K562 (cell line): ENCODE measurements around the gene DOCK3. TPM values are rescaled to one million over a fixed set of nuclear protein-coding genes. Genes with fewer than 3 reads are reported as not detected.

Experiments
- BCOR ChIP-seq: fragments of 450-650 bp; IDR thresholded peaks from 2 replicates; pipeline ENCODE4 v1.6.1; 2016
- FIP1L1 ChIP-seq: fragments of 200-400 bp; formaldehyde crosslinking; IDR thresholded peaks from 2 replicates; pipeline ENCODE4 v1.6.1; 2018; ENCODE audit warnings: mild to moderate bottlenecking, low read depth, low read length; ENCODE audit not compliant: poor library complexity, severe bottlenecking
- HCFC1 ChIP-seq: IDR thresholded peaks from 2 replicates; pipeline ENCODE4 v1.6.1; 2012; ENCODE audit warnings: low read depth, low read length, improper control_type of control experiment
- HNRNPH1 ChIP-seq: fragments of 200-400 bp; formaldehyde crosslinking; optimal IDR thresholded peaks from 2 replicates; pipeline ENCODE3; 2017; ENCODE audit warnings: low read depth, mild to moderate bottlenecking, low read length, moderate library complexity
- HNRNPLL ChIP-seq: fragments of 200-400 bp; formaldehyde crosslinking; IDR thresholded peaks from 2 replicates; pipeline ENCODE4 v1.6.1; 2017; ENCODE audit warnings: low read length, low read depth, mild to moderate bottlenecking; ENCODE audit not compliant: poor library complexity, severe bottlenecking
- KDM4B ChIP-seq, 2 experiments: fragments of 450-650 bp in 1 of 2; sonication (generic) in 1 of 2; IDR thresholded peaks; 2 replicates each; pipeline ENCODE4 v1.6.1; 2016 to 2017; ENCODE audit warnings: borderline replicate concordance in 2 of 2, antibody characterized with exemption in 1 of 2, low read depth in 1 of 2, mild to moderate bottlenecking in 1 of 2
- MTA1 ChIP-seq: fragments of 450-650 bp; IDR thresholded peaks from 2 replicates; pipeline ENCODE4 v1.6.1; 2017; ENCODE audit warnings: borderline replicate concordance
- NR2C2 ChIP-seq, 2 experiments: fragments of 200-800 bp in 1 of 2; sonication (Bioruptor generic) in 1 of 2; sonication (generic) in 1 of 2; formaldehyde crosslinking in 1 of 2; IDR thresholded peaks; 2 replicates each; pipeline versions ENCODE4 v1.6.1 to v1.8.0; 2016 to 2022; ENCODE audit warnings: mild to moderate bottlenecking in 1 of 2, missing compliant biosample characterization in 1 of 2, missing genetic modification characterization in 1 of 2, missing genetic modification reagents in 1 of 2
- PCBP2 ChIP-seq: fragments of 200-400 bp; formaldehyde crosslinking; IDR thresholded peaks from 2 replicates; pipeline ENCODE4 v1.6.1; 2018; ENCODE audit warnings: low read length, low read depth, mild to moderate bottlenecking, moderate library complexity; ENCODE audit not compliant: poor library complexity, severe bottlenecking
- RBM14 ChIP-seq: fragments of 200-400 bp; formaldehyde crosslinking; IDR thresholded peaks from 2 replicates; pipeline ENCODE4 v1.6.1; 2018; ENCODE audit warnings: low read depth, mild to moderate bottlenecking, low read length, moderate library complexity, borderline replicate concordance; ENCODE audit not compliant: insufficient read depth
- TGIF2 ChIP-seq: sonication (generic); formaldehyde crosslinking; IDR thresholded peaks from 2 replicates; pipeline ENCODE4 v1.8.1; 2022; ENCODE audit warnings: mild to moderate bottlenecking, missing genetic modification reagents, moderate library complexity
- WHSC1 ChIP-seq: IDR thresholded peaks from one replicate; pipeline ENCODE4 v1.6.1; 2012; ENCODE audit warnings: low read length, control low read depth, inconsistent platforms
- polyA plus RNA-seq, 8 experiments: library from polyadenylated mRNA; depleted of rRNA in 4 of 8; stranded (reverse) in 5 of 8; unstranded in 3 of 8; fragments of >200 nt; fragmentation: Nextera tagmentation in 2 of 8; fragmentation: Illumina TruSeq in 1 of 8; extraction: Ambion mirVana in 2 of 8; extraction: Trizol in 1 of 8; gene quantifications; 2 replicates each; pipeline versions ENCODE4 v1.2.1 to v1.2.3, GENCODE V29; 2011 to 2014; ENCODE audit warnings: inconsistent platforms in 1 of 8, missing spikeins in 1 of 8
- total RNA-seq, 7 experiments: library from RNA; depleted of rRNA in 6 of 7; stranded (reverse); fragments of >200 nt in 6 of 7; fragmentation: Illumina TruSeq in 2 of 7; extraction: Trizol in 2 of 7; gene quantifications; 2 replicates each; pipeline versions ENCODE4 v1.2.1 to v1.2.3, GENCODE V29; 2011 to 2021; ENCODE audit warnings: low replicate concordance in 1 of 7
- TF ChIP-seq, protein P1 (sequence below), 2 experiments: fragments of 450-650 bp; formaldehyde crosslinking in 1 of 2; IDR thresholded peaks; 2 replicates each; pipeline versions ENCODE4 v1.4.0 to v1.6.1; 2014 to 2020; ENCODE audit warnings: mild to moderate bottlenecking in 2 of 2, borderline replicate concordance in 1 of 2, low read depth in 1 of 2
- TF ChIP-seq, protein P2 (sequence below): fragments of 250-450 bp; sonication (Bioruptor Pico); IDR thresholded peaks from 2 replicates; pipeline ENCODE4 v1.8.0; 2022; ENCODE audit warnings: inconsistent platforms, mild to moderate bottlenecking, moderate library complexity, borderline replicate concordance
- TF ChIP-seq, protein P3 (sequence below): fragments of 250-450 bp; sonication (Bioruptor Pico); IDR thresholded peaks from 2 replicates; pipeline ENCODE4 v1.5.1; 2021; ENCODE audit warnings: mild to moderate bottlenecking

DOCK3 gene
- total and polyA plus RNA-seq, 9 of the 15 experiments (the other 6 are each of a cell fraction or from before 2014, with no cell fraction given) = under 0.01 to 0.03 (median 0.01) TPM; not detected in 4

DNA sequence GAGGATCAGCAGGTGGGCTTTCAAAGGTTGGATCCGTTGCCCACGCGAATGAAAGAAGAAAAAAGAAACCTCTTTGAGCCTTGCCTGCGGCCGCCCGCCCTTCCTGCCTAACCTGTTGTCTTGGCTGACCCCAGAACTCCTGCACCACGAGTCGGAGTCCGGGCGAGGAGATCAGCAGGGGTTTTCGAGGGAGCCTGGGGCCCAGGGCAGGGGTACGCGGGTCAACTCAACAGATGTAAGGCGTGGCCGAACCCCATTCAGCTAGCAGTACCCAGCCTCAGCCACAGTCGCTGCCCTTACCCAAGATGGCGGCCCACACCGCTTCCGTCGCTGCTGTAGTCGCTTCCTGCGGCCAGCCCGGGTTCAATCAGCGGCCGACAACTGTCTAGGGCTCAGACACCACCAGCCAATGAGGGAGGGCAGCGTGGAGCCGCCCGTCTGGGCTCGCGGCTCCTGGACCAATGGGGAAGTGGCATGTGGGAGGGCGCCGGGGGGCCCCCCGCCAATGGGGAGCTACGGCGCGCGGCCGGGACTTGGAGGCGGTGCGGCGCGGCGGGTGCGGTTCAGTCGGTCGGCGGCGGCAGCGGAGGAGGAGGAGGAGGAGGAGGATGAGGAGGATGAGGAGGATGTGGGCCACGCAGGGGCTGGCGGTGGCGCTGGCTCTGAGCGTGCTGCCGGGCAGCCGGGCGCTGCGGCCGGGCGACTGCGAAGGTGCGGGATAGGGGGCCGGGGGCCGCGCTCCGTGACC lies 710.2 kb downstream of the DOCK3 start, which contains the start of gene MANF (continued):
- TF ChIP-seq, protein P1, sequence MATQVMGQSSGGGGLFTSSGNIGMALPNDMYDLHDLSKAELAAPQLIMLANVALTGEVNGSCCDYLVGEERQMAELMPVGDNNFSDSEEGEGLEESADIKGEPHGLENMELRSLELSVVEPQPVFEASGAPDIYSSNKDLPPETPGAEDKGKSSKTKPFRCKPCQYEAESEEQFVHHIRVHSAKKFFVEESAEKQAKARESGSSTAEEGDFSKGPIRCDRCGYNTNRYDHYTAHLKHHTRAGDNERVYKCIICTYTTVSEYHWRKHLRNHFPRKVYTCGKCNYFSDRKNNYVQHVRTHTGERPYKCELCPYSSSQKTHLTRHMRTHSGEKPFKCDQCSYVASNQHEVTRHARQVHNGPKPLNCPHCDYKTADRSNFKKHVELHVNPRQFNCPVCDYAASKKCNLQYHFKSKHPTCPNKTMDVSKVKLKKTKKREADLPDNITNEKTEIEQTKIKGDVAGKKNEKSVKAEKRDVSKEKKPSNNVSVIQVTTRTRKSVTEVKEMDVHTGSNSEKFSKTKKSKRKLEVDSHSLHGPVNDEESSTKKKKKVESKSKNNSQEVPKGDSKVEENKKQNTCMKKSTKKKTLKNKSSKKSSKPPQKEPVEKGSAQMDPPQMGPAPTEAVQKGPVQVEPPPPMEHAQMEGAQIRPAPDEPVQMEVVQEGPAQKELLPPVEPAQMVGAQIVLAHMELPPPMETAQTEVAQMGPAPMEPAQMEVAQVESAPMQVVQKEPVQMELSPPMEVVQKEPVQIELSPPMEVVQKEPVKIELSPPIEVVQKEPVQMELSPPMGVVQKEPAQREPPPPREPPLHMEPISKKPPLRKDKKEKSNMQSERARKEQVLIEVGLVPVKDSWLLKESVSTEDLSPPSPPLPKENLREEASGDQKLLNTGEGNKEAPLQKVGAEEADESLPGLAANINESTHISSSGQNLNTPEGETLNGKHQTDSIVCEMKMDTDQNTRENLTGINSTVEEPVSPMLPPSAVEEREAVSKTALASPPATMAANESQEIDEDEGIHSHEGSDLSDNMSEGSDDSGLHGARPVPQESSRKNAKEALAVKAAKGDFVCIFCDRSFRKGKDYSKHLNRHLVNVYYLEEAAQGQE (IDR thresholded peaks at IDR 0.05; ENCODE audit: borderline replicate concordance) = no peak
- TF ChIP-seq, protein P1 (CRISPR knock-in tag; IDR thresholded peaks at IDR 0.05; ENCODE audit: low read depth) = no peak
- no peak; the same call in 1 of the 2 replicates for TF ChIP-seq NR2C2 (CRISPR knock-in tag; IDR thresholded peaks at IDR 0.05)
- peak; percentile 85 for TF ChIP-seq NR2C2 (tag; IDR thresholded peaks at IDR 0.05)
- peak; percentile 93 for TF ChIP-seq PCBP2
- TF ChIP-seq HNRNPH1 = no peak
- TF ChIP-seq, protein P2, sequence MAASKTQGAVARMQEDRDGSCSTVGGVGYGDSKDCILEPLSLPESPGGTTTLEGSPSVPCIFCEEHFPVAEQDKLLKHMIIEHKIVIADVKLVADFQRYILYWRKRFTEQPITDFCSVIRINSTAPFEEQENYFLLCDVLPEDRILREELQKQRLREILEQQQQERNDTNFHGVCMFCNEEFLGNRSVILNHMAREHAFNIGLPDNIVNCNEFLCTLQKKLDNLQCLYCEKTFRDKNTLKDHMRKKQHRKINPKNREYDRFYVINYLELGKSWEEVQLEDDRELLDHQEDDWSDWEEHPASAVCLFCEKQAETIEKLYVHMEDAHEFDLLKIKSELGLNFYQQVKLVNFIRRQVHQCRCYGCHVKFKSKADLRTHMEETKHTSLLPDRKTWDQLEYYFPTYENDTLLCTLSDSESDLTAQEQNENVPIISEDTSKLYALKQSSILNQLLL (CRISPR knock-in tag) = no peak
- TF ChIP-seq HCFC1 = peak; percentile 87
- TF ChIP-seq WHSC1 = no peak
- TF ChIP-seq, protein P3, sequence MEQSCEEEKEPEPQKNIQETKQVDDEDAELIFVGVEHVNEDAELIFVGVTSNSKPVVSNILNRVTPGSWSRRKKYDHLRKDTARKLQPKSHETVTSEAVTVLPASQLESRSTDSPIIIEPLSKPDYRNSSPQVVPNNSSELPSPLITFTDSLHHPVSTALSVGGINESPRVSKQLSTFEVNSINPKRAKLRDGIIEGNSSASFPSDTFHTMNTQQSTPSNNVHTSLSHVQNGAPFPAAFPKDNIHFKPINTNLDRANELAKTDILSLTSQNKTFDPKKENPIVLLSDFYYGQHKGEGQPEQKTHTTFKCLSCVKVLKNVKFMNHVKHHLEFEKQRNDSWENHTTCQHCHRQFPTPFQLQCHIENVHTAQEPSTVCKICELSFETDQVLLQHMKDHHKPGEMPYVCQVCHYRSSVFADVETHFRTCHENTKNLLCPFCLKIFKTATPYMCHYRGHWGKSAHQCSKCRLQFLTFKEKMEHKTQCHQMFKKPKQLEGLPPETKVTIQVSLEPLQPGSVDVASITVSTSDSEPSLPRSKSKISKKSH (CRISPR knock-in tag) = no peak
- TF ChIP-seq KDM4B (IDR thresholded peaks at IDR 0.05; ENCODE audit: borderline replicate concordance in 2 of 2, low read depth in 1 of 2) = no peak
- TF ChIP-seq TGIF2 (CRISPR knock-in tag) = no peak
- TF ChIP-seq RBM14 = no peak
- TF ChIP-seq FIP1L1 = peak; percentile 55
- TF ChIP-seq BCOR = no peak
- TF ChIP-seq HNRNPLL = peak; percentile 56
- TF ChIP-seq MTA1 = peak; percentile 93
